Right renal cortex interstitium (tissue), 3 donors: Measurements from ENCODE around the gene RANBP1. TPM values are rescaled to one million over a fixed set of nuclear protein-coding genes. Genes with fewer than 3 reads are reported as not detected.

ENCODE experiments used
- DNase-seq, 3 donors: peaks; one replicate each; pipeline ENCODE4 v3.0.0-alpha.2; 2013; ENCODE audit warnings: low read depth in 3 of 3, low spot score in 2 of 3
- polyA plus RNA-seq, 3 donors: library from polyadenylated mRNA; unstranded; fragments of 120-200 nt; gene quantifications; one replicate each; pipeline ENCODE4 v1.2.1, GENCODE V29; 2013; ENCODE audit not compliant: insufficient read length in 3 of 3

Gene RANBP1
- polyA plus RNA-seq, 3 donors, result 182 to 192 (median 185) TPM

DNA sequence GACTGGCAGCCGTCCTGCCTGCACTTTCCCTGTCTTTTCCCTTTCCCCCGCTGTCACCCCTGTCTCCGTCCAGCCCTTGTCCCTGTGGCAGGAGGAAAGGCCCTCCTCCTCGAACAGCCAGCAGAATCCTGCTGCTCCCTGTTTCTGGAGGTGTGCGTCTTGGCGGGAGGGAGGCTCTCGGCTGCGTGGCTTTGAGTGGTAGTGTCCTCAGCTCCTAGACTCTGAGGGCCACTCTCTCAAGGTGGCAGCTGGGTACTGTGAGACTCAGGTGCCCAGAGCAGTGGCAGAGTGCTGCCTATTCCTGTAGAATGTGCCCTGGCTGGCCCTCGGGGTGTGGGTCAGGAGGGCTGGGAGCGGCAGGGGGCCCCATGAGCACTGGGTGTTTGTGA, 9.1 kb upstream of the RANBP1 start:
- no peak for DNase-seq

DNA sequence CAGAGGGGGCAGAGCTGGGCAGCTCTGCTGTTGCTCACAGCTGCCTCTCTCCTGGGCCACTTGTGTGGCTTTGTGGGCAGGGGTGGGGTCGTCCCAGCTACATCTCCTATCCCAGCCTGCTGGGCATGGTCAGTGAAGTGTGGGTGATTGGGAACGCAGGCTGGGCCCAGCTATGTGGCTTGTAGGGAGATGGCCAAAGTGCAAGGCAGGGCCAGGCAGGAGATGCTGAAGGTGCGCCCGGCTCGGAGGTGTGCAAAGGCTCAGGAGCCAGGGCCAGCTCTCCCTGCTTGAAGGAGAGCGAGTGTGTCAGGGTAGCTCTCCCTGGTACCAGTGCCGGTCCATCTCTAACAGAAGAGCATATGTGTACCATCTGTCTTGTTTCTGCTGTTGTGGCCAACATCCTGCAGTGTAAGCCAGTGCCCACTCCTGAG, 8.4 kb upstream of the RANBP1 start:
- no peak for DNase-seq

DNA sequence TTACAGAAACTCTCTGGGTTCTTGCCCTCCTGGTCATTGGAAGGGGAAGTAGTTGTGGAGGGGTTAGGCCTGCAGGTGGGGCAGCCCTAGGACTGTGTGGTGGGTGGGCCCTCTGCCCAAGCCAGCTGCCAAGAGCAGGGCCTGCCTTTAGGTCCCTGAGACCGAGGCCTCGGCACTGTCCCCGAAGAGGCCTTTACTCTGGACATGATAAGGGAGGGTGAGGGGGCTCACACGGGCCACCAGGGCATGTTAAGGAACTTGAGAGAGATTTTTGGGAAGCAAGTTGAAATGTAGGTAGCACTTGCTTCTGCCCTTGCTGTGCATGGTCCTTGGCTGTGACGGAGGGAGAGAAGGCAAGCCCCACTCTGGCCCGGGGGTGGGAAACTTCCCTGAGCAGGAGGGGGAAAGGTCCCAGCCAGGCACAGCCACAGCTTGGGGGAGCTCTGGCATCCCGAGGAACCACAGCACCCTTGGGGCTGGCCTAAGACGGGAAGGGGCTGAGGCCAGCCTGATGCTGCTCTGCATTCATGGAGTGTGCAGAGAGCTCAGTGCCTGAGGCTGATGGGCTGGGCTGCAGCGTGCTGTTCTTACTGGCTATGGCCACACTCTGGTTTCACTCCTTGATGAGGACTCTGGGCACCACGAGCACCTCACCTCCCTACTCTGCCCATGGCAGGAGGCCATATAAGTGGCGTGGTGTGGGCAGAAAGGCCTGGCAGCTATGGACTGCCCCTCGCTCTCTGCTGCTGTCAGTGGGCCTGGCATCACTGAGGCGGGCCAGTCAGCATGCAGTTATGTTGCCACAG, 7.8 kb upstream of the RANBP1 start:
- DNase-seq, result no peak

DNA sequence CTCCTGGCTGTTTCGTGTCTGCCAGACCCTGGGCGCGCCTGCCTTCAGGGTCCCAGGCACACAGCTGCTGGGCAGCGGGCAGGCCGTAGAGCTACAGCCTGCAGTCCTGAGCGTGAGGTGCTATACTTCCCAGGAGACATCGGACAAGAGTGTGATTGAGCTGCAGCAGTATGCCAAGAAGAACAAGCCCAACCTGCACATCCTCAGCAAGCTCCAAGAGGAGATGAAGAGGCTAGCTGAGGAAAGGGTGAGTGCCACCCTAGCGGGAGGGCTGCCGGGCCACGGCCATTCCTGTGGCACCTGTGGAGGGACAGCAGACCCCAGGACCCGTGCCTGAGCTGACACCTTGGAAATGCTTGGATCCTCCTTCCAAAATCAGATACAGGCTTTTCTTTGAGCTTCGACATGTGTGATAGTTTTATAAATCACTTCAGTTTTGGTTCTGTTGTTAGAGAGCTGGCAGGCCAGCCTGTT, 7.1 kb upstream of the RANBP1 start:
- DNase-seq, result no peak

DNA sequence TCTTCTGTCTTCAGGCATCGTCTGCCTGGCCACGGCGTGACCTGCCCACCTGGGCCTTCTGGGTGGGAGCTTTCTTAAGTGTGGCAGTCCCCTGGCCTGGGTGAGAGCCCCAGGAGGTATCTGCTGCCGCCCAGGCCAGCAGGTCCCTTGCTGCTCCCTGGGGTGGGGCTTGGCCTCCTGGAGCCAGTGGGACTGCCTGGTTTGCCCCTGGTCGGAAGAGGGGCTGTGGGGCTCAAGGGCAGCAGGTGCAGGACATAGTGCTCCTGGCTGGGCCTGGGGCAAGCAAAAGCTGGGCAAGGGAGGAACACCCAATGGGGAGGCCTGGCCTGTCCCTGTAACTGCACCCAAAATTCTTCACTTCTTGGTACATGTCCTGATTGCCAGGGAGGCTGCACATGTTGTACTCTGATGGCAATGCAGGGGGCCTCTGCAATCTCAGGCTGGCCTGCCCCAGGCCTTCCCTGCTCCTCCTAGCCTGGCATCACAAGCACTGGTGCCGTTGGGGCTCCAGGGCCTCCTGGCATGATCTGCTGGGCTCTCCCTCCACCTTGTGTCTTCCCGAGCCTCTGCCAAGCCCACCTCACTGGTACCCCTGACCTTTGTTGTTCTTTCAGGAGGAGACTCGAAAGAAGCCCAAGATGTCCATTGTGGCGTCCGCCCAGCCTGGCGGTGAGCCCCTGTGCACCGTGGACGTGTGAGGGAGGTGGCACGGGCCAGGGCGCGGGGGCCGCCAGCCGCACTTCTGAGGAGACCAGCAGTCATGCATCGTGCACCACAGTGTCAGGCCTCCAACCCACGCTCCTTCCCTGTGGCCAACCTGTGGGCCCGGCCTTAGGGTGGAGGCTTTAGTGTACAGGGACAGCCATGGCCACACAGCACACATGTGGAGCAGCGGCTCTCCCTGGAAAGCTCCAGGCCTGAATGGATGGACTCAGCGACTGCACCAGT, 6.2 kb upstream of the RANBP1 start:
- DNase-seq, result no peak

DNA sequence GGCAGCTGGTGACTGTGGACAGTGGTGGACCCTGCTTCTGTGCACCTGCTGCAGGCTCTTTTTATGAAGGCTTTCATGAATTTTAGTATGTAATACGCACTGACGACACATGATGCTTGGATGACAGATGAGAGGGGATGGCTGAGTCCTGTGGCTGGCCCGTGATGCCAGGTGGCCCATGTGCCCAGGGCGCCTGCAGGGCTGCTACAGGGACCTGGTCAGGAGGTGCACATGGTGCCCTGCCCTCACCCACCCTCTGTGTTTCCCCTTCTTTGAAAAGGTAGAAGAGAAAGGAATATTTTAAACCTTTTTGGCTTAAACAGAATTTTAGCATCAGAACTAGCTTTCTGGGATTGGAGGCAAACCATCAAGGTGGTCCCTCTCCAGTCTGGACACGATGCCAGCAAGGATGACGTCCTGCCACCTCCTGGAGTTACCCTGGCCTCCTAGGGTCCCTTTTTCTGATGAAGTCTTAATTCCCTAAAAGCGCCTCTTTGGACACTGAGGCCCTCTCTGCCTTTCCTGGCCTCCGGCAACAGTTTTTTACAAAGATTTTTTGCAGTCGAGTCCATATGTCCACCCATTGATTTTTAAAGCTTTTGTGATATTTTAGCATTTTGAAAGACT, 5.4 kb upstream of the RANBP1 start:
- no peak for DNase-seq

DNA sequence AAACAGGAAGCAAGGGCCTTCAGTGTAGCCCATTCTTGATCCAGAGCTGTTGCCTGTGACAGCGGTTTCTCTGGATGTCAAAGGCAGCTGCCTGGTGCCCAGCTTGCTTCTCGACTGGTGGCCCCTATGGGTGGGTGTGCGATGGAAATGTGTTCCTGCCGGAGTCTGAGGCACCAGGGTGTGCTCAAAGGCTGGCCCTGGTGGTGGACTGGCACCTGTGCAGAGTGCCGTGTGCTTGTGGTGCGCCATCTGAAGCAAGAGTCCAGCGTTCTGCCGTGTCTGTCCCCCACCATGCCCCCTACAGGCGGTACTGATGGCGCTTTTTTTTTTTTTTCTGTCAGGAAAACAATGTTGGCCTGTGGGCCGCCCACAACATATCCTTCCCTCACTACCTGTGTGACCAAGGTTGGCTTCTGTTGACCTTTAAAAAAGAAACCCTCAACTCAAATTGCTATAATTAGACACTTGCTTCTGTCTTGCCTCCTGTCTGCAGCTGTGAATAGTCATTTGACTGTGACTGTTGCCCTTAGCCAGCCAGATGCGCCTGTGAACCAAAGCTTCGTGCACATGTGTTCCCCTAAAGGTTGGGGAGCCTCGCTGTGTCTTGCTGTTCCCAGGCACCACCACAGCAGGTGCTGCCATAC, 4.7 kb upstream of the RANBP1 start:
- DNase-seq, result no peak

DNA sequence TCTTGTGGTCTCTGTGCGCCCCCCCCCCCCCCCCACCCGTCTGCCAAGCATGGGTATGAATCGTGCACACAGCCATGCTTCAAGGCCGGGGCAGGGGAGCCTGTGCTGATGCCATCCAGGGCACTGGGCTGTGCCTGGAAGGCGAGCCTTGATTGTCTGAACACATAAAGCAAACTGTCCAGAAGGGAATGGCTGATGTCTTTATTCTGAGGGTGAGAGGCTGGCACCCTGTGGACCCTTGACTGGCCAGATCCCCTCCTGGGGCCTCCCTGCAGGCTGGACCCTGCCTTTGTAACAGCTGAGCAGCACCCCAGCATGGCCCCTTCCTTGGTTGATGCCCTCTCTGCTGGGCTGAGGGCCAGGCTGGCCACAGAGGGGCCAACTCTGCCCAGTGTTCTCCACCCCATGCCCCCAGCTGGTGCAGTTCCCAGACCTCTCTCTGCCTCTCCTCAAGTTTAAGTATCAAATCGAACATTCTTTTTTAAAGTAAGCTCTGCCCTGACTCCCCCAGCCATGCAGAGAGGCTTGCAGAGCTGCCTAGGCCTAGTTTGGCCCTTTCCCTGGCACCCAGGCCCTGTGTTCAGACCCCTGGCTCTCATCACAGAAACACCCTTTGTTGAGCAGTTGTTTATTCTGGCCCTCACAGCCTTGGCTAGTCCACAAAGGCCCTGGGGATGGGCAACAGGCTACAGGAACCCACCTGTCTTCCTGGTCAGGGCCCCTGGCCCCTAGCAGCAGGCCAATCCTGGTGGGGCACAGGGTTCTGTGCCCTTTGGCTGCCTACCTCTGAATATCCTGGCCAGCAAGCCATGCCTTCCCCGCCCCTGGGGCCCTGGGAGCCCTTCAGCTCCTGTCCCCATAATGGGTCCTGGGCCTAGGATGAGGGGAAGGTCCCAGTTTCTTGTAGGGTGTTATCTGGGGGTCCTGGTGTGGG, 3.9 kb upstream of the RANBP1 start:
- no peak for DNase-seq

DNA sequence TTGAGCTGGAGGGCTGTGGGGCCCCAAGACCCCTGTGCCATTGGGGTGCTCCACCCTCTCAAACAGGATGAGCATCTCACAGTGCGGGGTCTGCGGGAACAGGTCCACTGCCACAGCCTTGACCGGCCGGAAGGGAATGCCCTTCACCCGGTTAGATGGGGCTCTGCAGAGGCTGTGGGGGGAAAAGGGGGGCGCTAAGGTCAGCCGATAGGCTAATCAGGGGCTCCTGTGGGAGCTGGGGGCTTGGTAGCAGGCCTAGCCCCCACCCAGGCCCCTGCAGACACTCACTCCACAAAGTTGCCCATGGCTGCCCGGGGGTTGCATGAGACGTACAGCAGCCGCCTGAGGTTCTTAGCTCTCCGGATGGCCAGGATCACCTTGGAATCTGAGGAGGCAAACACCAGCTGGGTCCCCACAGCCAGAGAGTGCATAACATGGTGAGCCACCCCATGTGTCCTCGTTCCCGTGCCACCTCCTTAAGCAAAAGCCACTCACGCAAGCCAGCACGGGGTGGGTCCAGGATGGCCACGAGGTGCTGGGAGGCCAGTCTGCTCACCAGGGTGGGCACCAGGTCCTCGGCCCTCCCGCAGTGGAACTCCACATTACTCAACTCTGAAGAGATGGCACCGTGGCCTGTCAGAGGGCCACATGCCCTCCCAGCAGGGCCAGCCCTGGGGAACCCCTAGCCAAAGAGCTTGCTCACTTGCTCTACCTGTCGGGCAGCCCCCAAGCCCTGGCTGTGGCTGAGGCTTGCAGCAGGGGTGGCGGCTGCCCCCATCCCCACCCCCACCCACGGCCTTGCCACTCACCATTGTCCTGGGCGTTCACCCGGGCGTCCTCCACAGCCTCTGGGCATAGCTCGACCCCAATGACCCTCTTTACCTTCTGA, 3.0 kb upstream of the RANBP1 start:
- no peak for DNase-seq

DNA sequence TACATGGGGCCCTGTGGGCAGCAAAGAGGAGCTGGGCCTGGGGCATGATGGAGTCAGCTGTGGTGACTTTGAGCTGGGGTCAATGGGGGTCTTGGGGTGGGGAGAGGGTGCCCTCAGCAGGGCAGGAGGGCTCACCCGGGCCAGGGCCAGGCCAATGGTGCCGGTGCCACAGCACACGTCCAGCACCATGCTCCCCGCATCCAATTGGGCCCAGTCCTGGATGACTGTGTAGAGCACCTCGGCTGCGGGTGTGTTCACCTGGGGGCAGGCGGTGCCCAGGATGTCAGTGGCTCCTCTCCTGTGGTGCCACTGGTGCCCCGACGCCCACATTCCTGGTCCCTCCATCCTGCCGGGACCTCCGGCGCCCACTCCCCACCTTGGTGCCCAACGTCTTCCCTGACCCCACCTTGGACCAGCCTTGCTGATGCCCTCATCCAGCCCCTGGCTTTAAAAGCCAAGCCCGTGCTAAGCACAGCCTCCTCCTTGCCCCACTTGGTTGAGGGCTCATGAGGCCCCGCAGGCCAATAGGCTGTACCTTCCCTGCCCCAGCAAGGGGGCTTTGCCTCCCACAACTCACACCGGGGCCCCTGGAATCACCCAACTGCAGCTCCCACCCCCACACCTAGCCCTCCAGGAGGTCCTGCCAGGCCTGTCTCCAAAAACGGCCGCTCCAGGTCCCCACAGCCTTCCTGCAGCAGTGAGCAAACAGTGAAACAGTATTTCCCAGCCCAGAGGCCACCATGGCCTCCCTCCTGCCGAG, 2.2 kb upstream of the RANBP1 start:
- DNase-seq, result no peak

DNA sequence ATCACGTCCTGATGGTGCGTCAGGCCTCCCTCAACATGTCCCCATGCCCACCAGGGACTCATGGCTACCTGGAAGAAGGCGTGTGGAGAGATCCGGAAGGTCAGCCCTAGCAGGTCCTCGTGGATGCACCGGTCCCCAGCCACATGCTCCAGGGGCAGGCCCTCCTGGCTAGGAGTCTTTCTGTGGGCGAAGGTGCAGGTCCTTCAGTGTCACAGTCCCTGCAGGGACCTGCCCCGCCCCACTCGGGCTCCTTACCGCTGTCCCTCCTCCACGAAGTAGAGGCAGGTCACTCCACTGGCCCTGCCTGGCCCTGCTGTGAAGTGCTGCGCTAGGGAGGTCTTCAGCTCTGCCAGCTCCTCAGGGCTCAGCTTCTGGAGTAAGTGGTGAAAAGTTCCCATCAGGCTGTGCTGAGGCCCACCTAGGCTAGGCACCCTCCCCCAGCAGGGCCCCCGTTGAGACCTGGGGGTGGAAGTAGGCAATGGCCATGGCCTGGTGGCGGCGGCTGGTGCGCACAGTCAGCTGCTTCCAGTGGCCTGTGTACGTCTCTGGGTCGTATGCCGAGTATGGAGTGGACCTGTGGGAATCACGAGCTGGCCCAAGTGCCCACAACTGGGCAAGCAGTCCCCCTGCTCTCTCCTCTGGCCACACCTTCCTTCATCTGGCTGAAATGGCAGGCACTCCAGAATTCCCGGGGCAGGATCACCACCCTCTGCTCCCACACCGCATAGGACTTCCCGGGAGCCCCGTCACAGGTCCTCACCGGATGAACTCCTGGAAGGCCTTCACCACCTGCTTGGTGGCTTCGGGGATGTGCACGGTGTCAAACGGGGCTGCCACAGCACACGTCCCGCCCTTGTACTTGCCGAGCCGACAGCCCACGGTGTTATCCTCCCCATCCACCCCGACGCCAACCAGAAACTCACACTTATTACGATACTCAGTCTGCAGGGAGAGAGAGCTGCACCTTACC, 1.1 kb upstream of the RANBP1 start:
- DNase-seq, result no peak

DNA sequence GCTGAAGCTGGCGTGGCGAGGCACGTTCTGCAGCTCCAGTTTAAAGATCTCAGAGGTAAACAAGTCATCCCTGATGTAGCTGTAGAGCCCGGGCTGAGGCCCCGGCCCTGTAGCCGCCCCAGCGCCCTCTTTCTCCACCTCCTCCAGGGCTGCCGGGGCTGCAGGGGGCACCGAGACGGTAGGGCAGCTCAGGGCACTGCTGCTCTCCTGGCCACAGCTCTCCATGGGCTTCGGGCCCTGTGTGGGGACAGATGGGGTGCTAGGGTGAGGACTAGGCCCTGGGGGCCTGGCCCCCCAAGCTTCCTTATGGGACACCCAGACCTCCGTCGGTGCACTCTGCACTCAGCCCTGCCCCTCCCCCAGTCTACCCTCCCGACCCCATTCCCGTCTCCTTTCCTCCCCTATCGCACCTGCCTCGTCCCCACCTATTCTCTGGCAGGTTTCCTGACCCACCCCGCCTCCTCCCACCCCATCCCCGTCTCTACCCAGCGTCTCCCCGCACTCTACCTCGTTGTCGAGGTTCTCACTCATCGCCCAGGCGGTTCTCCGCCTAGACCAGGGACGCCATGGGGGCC, 559 bp downstream of the RANBP1 start:
- DNase-seq, result no peak

DNA sequence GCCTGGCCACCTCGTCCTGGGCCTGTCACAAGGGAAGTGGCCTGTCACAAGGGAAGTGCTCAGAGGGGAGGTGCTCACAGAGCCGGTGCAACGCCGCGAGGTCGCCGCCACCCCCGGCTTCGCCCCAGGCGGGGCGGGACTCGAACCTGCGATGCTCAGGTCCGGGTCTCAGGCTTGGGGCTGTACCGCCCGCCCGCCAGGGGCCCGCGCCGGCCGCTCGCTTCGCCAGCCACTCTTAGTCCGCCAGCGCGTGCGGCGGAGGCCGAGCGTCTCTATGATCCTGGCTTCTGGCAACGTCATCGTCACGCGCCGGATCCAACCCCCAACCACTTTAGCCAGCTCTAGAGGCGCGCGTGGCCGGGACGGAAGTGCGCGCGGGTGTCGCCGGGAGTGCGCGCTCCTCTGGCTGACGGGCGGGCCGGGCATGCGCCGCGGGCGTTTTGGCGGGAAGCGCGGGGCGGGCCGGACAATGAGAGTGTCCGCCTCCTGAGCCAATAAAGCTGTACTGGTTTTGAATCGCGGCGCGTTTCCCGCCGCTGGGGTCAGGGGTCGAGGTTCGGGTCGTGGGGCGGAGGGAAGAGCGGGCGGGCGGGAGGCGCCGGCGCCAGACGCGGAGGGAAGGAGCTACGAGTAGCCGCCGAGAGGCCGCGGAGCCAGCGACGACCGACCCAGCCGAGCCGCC, 1.2 kb downstream of the RANBP1 start, which contains the start of gene TRMT2A:
Gene TRMT2A (minus strand): TSS at position 276 of the 682 bp plus-strand sequence. CDS start 320 bp downstream, outside the sequence.
- DNase-seq, result peak; percentile 94 to 97 (median 95)

DNA sequence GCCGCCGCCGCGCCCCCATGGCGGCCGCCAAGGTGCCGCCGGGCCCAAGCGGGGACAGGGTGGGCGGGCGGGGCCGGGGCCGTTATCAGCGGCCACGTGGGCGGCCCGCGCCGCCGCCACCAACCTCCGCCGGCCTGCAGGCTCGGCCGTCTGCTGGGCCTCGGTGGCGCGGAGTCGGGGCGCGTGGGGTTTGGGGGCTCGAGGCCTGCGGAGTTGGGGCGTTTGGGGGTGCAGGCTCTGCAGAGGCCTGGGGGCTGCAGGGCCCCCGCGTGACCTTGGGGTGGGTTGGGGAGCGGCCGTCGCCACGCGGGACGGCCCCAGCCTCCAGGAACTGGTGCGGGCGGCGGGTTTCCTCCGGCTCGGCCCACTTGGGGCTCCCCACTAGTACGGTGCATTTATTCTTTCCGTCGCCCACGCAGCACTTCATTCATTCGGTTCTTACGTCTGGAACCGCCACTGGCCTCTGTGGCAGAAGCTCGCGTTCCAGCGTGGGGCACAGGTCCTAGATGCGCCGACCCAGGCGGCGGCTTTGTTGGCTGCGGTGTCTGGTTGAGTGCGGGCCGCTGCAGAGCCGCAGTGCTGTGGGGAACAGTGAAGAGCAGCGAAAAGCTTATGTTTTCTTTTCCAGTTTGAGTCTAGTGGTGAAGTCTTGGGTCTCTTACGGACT, 1.9 kb downstream of the RANBP1 start:
- no peak for DNase-seq
